Measurements from ENCODE around the gene CP. TPM values are rescaled to one million over a fixed set of nuclear protein-coding genes. Genes with fewer than 3 reads are reported as not detected.

Gene CP
- total RNA-seq, 1 experiment from 2014 or later, result 5.8 TPM

- no peaks in the 10 kb centered on the region for H3K27me3 ChIP-seq (ENCODE audit: control insufficient read depth, insufficient read depth, low read length)
- intact Hi-C loops (cut with micrococcal nuclease; ENCODE audit: unreplicated experiment), result no loop called here
- H3K4me3 ChIP-seq (ENCODE audit: low read depth in 2 of 2, low read length in 2 of 2), result no peak overlapping the region
- peaks cover 34% of the 10 kb centered on the region for H3K36me3 ChIP-seq (ENCODE audit: control insufficient read depth, insufficient read depth, low read length)
- TF ChIP-seq SIN3A (IDR thresholded peaks at IDR 0.05; ENCODE audit: borderline replicate concordance, insufficient read depth, low read depth, low read length) (no peak), POLR2AphosphoS5 (IDR thresholded peaks at IDR 0.05; ENCODE audit: low read depth, low read length) (no peak), REST (IDR thresholded peaks at IDR 0.05; ENCODE audit: insufficient read depth in 1 of 2, low read depth in 2 of 2, low read length in 1 of 2) (no peak), CTCF (IDR thresholded peaks at IDR 0.05) (no peak), TCF7L2 (IDR thresholded peaks at IDR 0.05; ENCODE audit: low read depth, low read length) (no peak)
- no peak overlapping the region for H3K27ac ChIP-seq (ENCODE audit: low read length)
- no peaks in the 10 kb centered on the region for H3K9me3 ChIP-seq (ENCODE audit: control insufficient read depth, insufficient read depth, low read depth, low read length)
- no peaks in the 10 kb centered on the region for H3K4me1 ChIP-seq (ENCODE audit: control insufficient read depth, insufficient read depth, low read length)
- ATAC-seq (no peak), DNase-seq (ENCODE audit: low read depth, low spot score) (no peak)
- POLR2A ChIA-PET, result interaction anchor here (0.5 kb wide), 1 partner anchor 43 kb away, joined by 6 read pairs; no protein-coding TSS in a partner anchor
- in situ Hi-C loops (cut with HindIII; ENCODE audit: low pct_unique_long_range_greater_than_20kb, low sequenced_read_pairs), result no loop called here
- CTCF ChIA-PET, result no interaction called here
- BruUV-seq (replicated peaks), result no TSS peak
Measured at GRCh38 chr3:149150436-149150835, 71.2 kb downstream of the CP start.

- Histone ChIP-seq H3K36me3 (ENCODE audit: control insufficient read depth, insufficient read depth, low read length) (peaks cover 17% of the 10 kb centered on the region), H3K4me1 (ENCODE audit: control insufficient read depth, insufficient read depth, low read length) (no peaks in the 10 kb centered on the region), H3K27ac (ENCODE audit: low read length) (no peak overlapping the region), H3K4me3 (ENCODE audit: low read depth in 2 of 2, low read length in 2 of 2) (no peak overlapping the region), H3K27me3 (ENCODE audit: control insufficient read depth, insufficient read depth, low read length) (no peaks in the 10 kb centered on the region), H3K9me3 (ENCODE audit: control insufficient read depth, insufficient read depth, low read depth, low read length) (no peaks in the 10 kb centered on the region)
- POLR2A ChIA-PET, result interaction anchor here (0.6 kb wide), 2 partner anchors 60 to 70 kb away, joined by 3 to 7 read pairs; no protein-coding TSS in a partner anchor
- TF ChIP-seq SIN3A (IDR thresholded peaks at IDR 0.05; ENCODE audit: borderline replicate concordance, insufficient read depth, low read depth, low read length) (no peak), POLR2AphosphoS5 (IDR thresholded peaks at IDR 0.05; ENCODE audit: low read depth, low read length) (no peak), TCF7L2 (IDR thresholded peaks at IDR 0.05; ENCODE audit: low read depth, low read length) (no peak), CTCF (IDR thresholded peaks at IDR 0.05) (no peak), REST (IDR thresholded peaks at IDR 0.05; ENCODE audit: insufficient read depth in 1 of 2, low read depth in 2 of 2, low read length in 1 of 2) (no peak)
- intact Hi-C loops (cut with micrococcal nuclease; ENCODE audit: unreplicated experiment), result no loop called here
- BruUV-seq (replicated peaks), result no TSS peak
- DNase-seq (ENCODE audit: low read depth, low spot score) (no peak), ATAC-seq (no peak)
- CTCF ChIA-PET, result no interaction called here
- in situ Hi-C loops (cut with HindIII; ENCODE audit: low pct_unique_long_range_greater_than_20kb, low sequenced_read_pairs), result no loop called here
Measured at GRCh38 chr3:149145974-149146373, 75.7 kb downstream of the CP start.
